Ovary (tissue), 9 donors: ENCODE results near the gene TMEM123. TPM values are rescaled to one million over a fixed set of nuclear protein-coding genes. Genes with fewer than 3 reads are reported as not detected.

Source experiments
- DNase-seq, 5 donors: peaks; one replicate each; pipeline ENCODE4 v3.0.0-alpha.2; 2019 to 2020
- H3K27ac ChIP-seq, 2 donors: fragments of 200-600 bp; one replicate each; pipeline versions ENCODE4 v1.5.1 to v1.8.0; 2019 to 2022
- H3K27me3 ChIP-seq: fragments of 200-600 bp; one replicate; pipeline ENCODE4 v1.8.0; 2022
- H3K36me3 ChIP-seq: fragments of 200-600 bp; sonication (generic); one replicate; pipeline ENCODE4 v1.5.1; 2019
- H3K4me1 ChIP-seq: one replicate; pipeline ENCODE4 v1.8.1; 2013; ENCODE audit warnings: mild to moderate bottlenecking, moderate library complexity; ENCODE audit not compliant: insufficient read depth
- H3K4me3 ChIP-seq: fragments of 200-600 bp; sonication (generic); one replicate; pipeline ENCODE4 v1.5.1; 2017
- H3K9me3 ChIP-seq, 2 donors: fragments of 200-600 bp in 1 of 2; sonication (generic) in 1 of 2; one replicate each; pipeline versions ENCODE4 v1.5.1 to v1.8.1; 2013 to 2019; ENCODE audit warnings: mild to moderate bottlenecking in 1 of 2, moderate library complexity in 1 of 2
- CTCF ChIP-seq, 3 donors: fragments of 450-650 bp in 2 of 3; fragments of 200-600 bp in 1 of 3; IDR thresholded peaks; one replicate each; pipeline versions ENCODE4 v1.5.1 to v1.8.0; 2016 to 2022; ENCODE audit warnings: antibody characterized with exemption in 3 of 3, mild to moderate bottlenecking in 1 of 3
- EP300 ChIP-seq: sonication (generic); formaldehyde crosslinking; IDR thresholded peaks from one replicate; pipeline ENCODE4 v1.6.1; 2017; ENCODE audit warnings: antibody characterized with exemption
- POLR2A ChIP-seq: fragments of 450-650 bp; IDR thresholded peaks from one replicate; pipeline ENCODE4 v1.6.1; 2017; ENCODE audit warnings: antibody characterized with exemption, mild to moderate bottlenecking, moderate library complexity
- WGBS, 3 donors: extraction: QIAGEN DNeasy Blood & Tissue Kit in 1 of 3; methylation state at CpG; one replicate each; pipeline versions ENCODE4 v1.1.5 to v1.1.7; 2013 to 2017; 5-methylcytosine and 5-hydroxymethylcytosine counted together
- intact Hi-C, 4 donors: fragments of 100-400 bp; cut with DNase I; formaldehyde crosslinking; loops; one replicate each; pipeline versions ENCODE4 v1.11.0 to v1.15.1; 2022 to 2023
- polyA plus RNA-seq, 2 donors: library from polyadenylated mRNA; stranded (reverse); fragments of 200-250 nt in 1 of 2; fragments of 350-450 nt in 1 of 2; fragmentation: Illumina TruSeq in 1 of 2; extraction: RNeasy Lipid Tissue Mini Kit (QIAGEN cat#74804) in 1 of 2; gene quantifications; one replicate each; pipeline ENCODE4 v1.2.3, GENCODE V29; 2013 to 2014
- total RNA-seq, 7 donors: library from RNA; depleted of rRNA in 2 of 7; stranded (reverse); fragments of >200 nt in 2 of 7; fragmentation: NEBNext Ultra II Directional in 3 of 7; extraction: Animal tissue kit (Norgen Biotek cat#: 25700) in 3 of 7; gene quantifications; one replicate each; pipeline versions ENCODE4 v1.1.0 to v1.2.4, GENCODE V29; 2016 to 2023
- donor health status: DM: no; HTN: no; CAD: no; lungs with moderate emphysema.
- donor health status: DM: no; HTN: no; CAD: no.
- donor health status: Bipolar disorder and iron deficiency.
- donor health status: DM: yes; HTN: yes; CAD: no.
- donor health status: DM: no; HTN: no; CAD: no.
- donor health status: DM: yes; HTN: yes; CAD: no.

The TMEM123 gene
- total and polyA plus RNA-seq, 9 donors, result 69.4 to 165 (median 124) TPM

DNA sequence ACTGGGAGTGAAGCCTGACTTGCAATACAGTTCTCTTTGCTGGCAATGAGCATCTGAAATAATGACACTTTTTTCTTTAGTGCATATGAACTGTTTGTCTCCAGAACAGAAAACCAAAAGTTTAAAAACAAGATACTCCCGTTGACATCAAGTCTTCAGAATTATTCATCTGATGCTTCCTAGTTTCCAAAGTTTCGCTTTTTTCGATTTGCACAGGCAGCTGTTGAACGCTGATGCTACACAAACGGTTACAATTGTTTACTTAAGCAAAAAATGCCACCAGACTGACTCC is 106.2 kb downstream of the TMEM123 start:
- TF ChIP-seq CTCF (IDR thresholded peaks at IDR 0.05), result no peak
- TF ChIP-seq EP300, result no peak
- TF ChIP-seq POLR2A, result no peak
- Histone ChIP-seq H3K4me3 (peak overlapping the region; percentile 62), H3K4me1 (peaks cover 2% of the 10 kb centered on the region), H3K27ac (peak overlapping the region; percentile 98 to 99), H3K36me3 (no peaks in the 10 kb centered on the region), H3K27me3 (no peaks in the 10 kb centered on the region), H3K9me3 (no peaks in the 10 kb centered on the region)
- 0 to 1% (median 1%) methylated on average over 5 of the region's 5 CpGs for WGBS, 3 donors
- intact Hi-C loops, result loop anchor here (10.0 kb wide), 3 partner anchors 62 to 148 kb away; partner anchors contain the start of gene TMEM123 (in 1 of the 4)
- DNase-seq, result no peak

Other genes with a start within 250 kb of the TMEM123 start
- 100 to 1,000 TPM in 1 of 7 donors, 1 to 10 TPM in 6; 2.6 to 111 (median 6.3) TPM for gene BIRC3, start 135.3 kb downstream of the TMEM123 start, total RNA-seq
- gene BIRC3, start 135.3 kb downstream of the TMEM123 start, polyA plus RNA-seq, result 1 to 10 TPM; 1.9 to 5.1 TPM
- gene BIRC2, start 105.6 kb downstream of the TMEM123 start, total RNA-seq, result 10 to 100 TPM; 27.1 to 57.8 (median 33.6) TPM
- gene BIRC2, start 105.6 kb downstream of the TMEM123 start, polyA plus RNA-seq, result 10 to 100 TPM; 23.7 to 41.3 TPM
- 10 to 100 TPM in 1 of 7 donors, 1 to 10 TPM in 4, under 1 TPM in 1, not detected in 1; 0.50 to 66.3 (median 4.5) TPM for gene MMP7, start 78.0 kb upstream of the TMEM123 start, total RNA-seq
- under 1 TPM; 0.33 to 0.48 TPM for gene MMP7, start 78.0 kb upstream of the TMEM123 start, polyA plus RNA-seq
- gene MMP20, start 172.6 kb upstream of the TMEM123 start, total RNA-seq, result not detected
- not detected for gene MMP20, start 172.6 kb upstream of the TMEM123 start, polyA plus RNA-seq